ENCODE results near the gene TNIK. TPM values are rescaled to one million over a fixed set of nuclear protein-coding genes. Genes with fewer than 3 reads are reported as not detected.

The TNIK gene
- total RNA-seq, 3 donors from 2014 or later: 7.4 to 17.6 (median 10.2) TPM

GRCh38 chr3:171487382-171487781 lies 27.2 kb upstream of the TNIK start:
- Histone ChIP-seq H3K4me3 (no peak overlapping the region), H3K27me3 (no peaks in the 10 kb centered on the region), H3K36me3 (no peaks in the 10 kb centered on the region), H3K27ac (no peak overlapping the region), H3K9me3 (no peaks in the 10 kb centered on the region), H3K4me1 (no peaks in the 10 kb centered on the region)
- DNase-seq (ENCODE audit: low spot score in 2 of 2): no peak
- intact Hi-C loops (cut with DNase I; ENCODE audit: low total_unique reads): no loop called here
- TF ChIP-seq CTCF (IDR thresholded peaks at IDR 0.05) (no peak), POLR2AphosphoS5 (IDR thresholded peaks at IDR 0.05) (no peak), POLR2A (IDR thresholded peaks at IDR 0.05) (no peak)

- H3K36me3 ChIP-seq: no peaks in the 10 kb centered on the region
- intact Hi-C loops (cut with DNase I; ENCODE audit: low total_unique reads): no loop called here
- TF ChIP-seq POLR2A (IDR thresholded peaks at IDR 0.05) (no peak), POLR2AphosphoS5 (IDR thresholded peaks at IDR 0.05) (no peak), CTCF (IDR thresholded peaks at IDR 0.05) (no peak)
Measured at GRCh38 chr3:171485338-171485737, 25.1 kb upstream of the TNIK start.

GRCh38 chr3:171481011-171481410 lies 20.8 kb upstream of the TNIK start:
- intact Hi-C loops (cut with DNase I; ENCODE audit: low total_unique reads): no loop called here
- Histone ChIP-seq H3K27me3 (no peaks in the 10 kb centered on the region), H3K36me3 (no peaks in the 10 kb centered on the region), H3K4me1 (no peaks in the 10 kb centered on the region), H3K9me3 (no peaks in the 10 kb centered on the region), H3K27ac (no peak overlapping the region), H3K4me3 (no peak overlapping the region)
- no peak for DNase-seq (ENCODE audit: low spot score in 2 of 2)
- TF ChIP-seq POLR2A (IDR thresholded peaks at IDR 0.05): no peak
- no peak for TF ChIP-seq POLR2AphosphoS5 (IDR thresholded peaks at IDR 0.05)
- TF ChIP-seq CTCF (IDR thresholded peaks at IDR 0.05): no peak

More at GRCh38 chr3:171485338-171485737, 25.1 kb upstream of the TNIK start:
- H3K4me3 ChIP-seq: no peak overlapping the region
- no peak for DNase-seq (ENCODE audit: low spot score in 2 of 2)
- H3K27me3 ChIP-seq: no peaks in the 10 kb centered on the region
- H3K27ac ChIP-seq: no peak overlapping the region
- no peaks in the 10 kb centered on the region for H3K4me1 ChIP-seq
- no peaks in the 10 kb centered on the region for H3K9me3 ChIP-seq

GRCh38 chr3:171480526-171480925 lies 20.3 kb upstream of the TNIK start:
- H3K9me3 ChIP-seq: no peaks in the 10 kb centered on the region
- intact Hi-C loops (cut with DNase I; ENCODE audit: low total_unique reads): no loop called here
- H3K4me3 ChIP-seq: no peak overlapping the region
- no peaks in the 10 kb centered on the region for H3K36me3 ChIP-seq
- H3K4me1 ChIP-seq: no peaks in the 10 kb centered on the region
- TF ChIP-seq CTCF (IDR thresholded peaks at IDR 0.05) (no peak), POLR2A (IDR thresholded peaks at IDR 0.05) (no peak), POLR2AphosphoS5 (IDR thresholded peaks at IDR 0.05) (no peak)
- no peaks in the 10 kb centered on the region for H3K27me3 ChIP-seq
- no peak overlapping the region for H3K27ac ChIP-seq
- no peak for DNase-seq (ENCODE audit: low spot score in 2 of 2)

- Histone ChIP-seq H3K4me3 (no peak overlapping the region), H3K27ac (no peak overlapping the region), H3K4me1 (no peaks in the 10 kb centered on the region), H3K36me3 (no peaks in the 10 kb centered on the region), H3K27me3 (no peaks in the 10 kb centered on the region), H3K9me3 (no peaks in the 10 kb centered on the region)
- TF ChIP-seq POLR2AphosphoS5 (IDR thresholded peaks at IDR 0.05) (no peak), POLR2A (IDR thresholded peaks at IDR 0.05) (no peak), CTCF (IDR thresholded peaks at IDR 0.05) (no peak)
- DNase-seq (ENCODE audit: low spot score in 2 of 2): no peak
- intact Hi-C loops (cut with DNase I; ENCODE audit: low total_unique reads): no loop called here
Measured at GRCh38 chr3:171476532-171477102, 16.4 kb upstream of the TNIK start.

Measured in breast epithelium (tissue), 4 donors.